K562 (cell line): ENCODE measurements around the gene SLC6A16. TPM values are rescaled to one million over a fixed set of nuclear protein-coding genes. Genes with fewer than 3 reads are reported as not detected.

ENCODE experiments used
- ATAC-seq: fragments of 200-7000 bp; cut with Tn5 transposase; 3 replicates; pipeline ENCODE4 v1.9.1; 2020; ENCODE audit warnings: moderate library complexity
- BruUV-seq: library from RNA; stranded (reverse); fragments of 400-500 nt; replicated peaks from 2 replicates; lab custom pipeline; 2021; lab: Mats Ljungman, UMichigan
- CTCF ChIA-PET: fragments of 300-600 bp; formaldehyde crosslinking; extraction: SDS; loops from one replicate; lab custom pipeline; 2021; ENCODE audit warnings: low intra/inter-chr PET ratio; lab: Yijun Ruan, JAX
- POLR2A ChIA-PET: fragments of 300-600, 350-650 bp; sonication (Branson Sonifier 250); formaldehyde crosslinking; extraction: SDS; loops from one replicate; lab custom pipeline; 2021; ENCODE audit warnings: antibody characterized with exemption, inconsistent platforms; lab: Yijun Ruan, JAX
- DNase-seq, 4 experiments: peaks; one replicate each; pipeline versions ENCODE4 v3.0.0 to v3.0.0-alpha.2; 2011 to 2018; ENCODE audit warnings: low spot score in 3 of 4, mixed read lengths in 3 of 4; ENCODE audit errors: extremely low read depth in 1 of 4
- FAIRE-seq: peaks from 2 replicates; lab custom pipeline; 2011; peaks lifted over from hg19 to GRCh38; lab: Jason Lieb, UNC
- H2AFZ ChIP-seq: 2 replicates; pipeline ENCODE4 v1.6.0; 2011; ENCODE audit warnings: low read depth, low read length, control low read depth, inconsistent platforms
- H3K27ac ChIP-seq: fragments of 200-600 bp; 3 replicates; pipeline ENCODE4 v1.8.0; 2011; ENCODE audit warnings: low read depth, mild to moderate bottlenecking, control low read depth, inconsistent platforms, low read length, moderate library complexity, mixed read lengths; ENCODE audit errors: extremely low read depth
- H3K27me3 ChIP-seq, 2 experiments: fragments of 300-600 bp in 1 of 2; 2 replicates in 1 of 2; 3 replicates in 1 of 2; pipeline versions ENCODE4 v1.6.0 to v1.8.0; 2011; ENCODE audit warnings: inconsistent platforms in 2 of 2, low read length in 2 of 2, mild to moderate bottlenecking in 1 of 2, mixed read lengths in 1 of 2, moderate library complexity in 1 of 2; ENCODE audit not compliant: control insufficient read depth in 2 of 2, insufficient read depth in 2 of 2
- H3K36me3 ChIP-seq: fragments of 300-600 bp; 3 replicates; pipeline ENCODE4 v1.8.0; 2011; ENCODE audit warnings: mild to moderate bottlenecking, low read length, inconsistent platforms; ENCODE audit not compliant: control insufficient read depth, insufficient read depth
- H3K4me1 ChIP-seq, 2 experiments: fragments of 200-600 bp in 1 of 2; replicated peaks in 1 of 2; 2 replicates in 1 of 2; 3 replicates in 1 of 2; pipeline versions ENCODE4 v1.5.1 to v1.8.0; 2011; ENCODE audit warnings: inconsistent platforms in 2 of 2, low read length in 2 of 2, mild to moderate bottlenecking in 1 of 2, mixed read lengths in 1 of 2, moderate library complexity in 1 of 2; ENCODE audit not compliant: control insufficient read depth in 2 of 2, insufficient read depth in 2 of 2
- H3K4me2 ChIP-seq: 2 replicates; pipeline ENCODE4 v1.6.1; 2011; ENCODE audit warnings: low read length, control low read depth, inconsistent platforms, mixed read lengths; ENCODE audit not compliant: insufficient read depth
- H3K4me3 ChIP-seq: fragments of 200-600 bp; sonication (generic), shearing (Covaris generic); 2 replicates; pipeline ENCODE4 v1.5.1; 2016; ENCODE audit warnings: control low read depth, inconsistent platforms
- H3K79me2 ChIP-seq: fragments of 200-600 bp; 3 replicates; pipeline ENCODE4 v1.8.0; 2011; ENCODE audit warnings: low read length, inconsistent platforms; ENCODE audit not compliant: control insufficient read depth, insufficient read depth
- H3K9ac ChIP-seq, 2 experiments: 2 replicates each; pipeline versions ENCODE4 v1.6.0 to v1.6.1; 2011; ENCODE audit warnings: low read depth in 2 of 2, low read length in 2 of 2, control low read depth in 1 of 2, inconsistent platforms in 1 of 2, mild to moderate bottlenecking in 1 of 2, mixed read lengths in 1 of 2; ENCODE audit not compliant: insufficient read depth in 1 of 2
- H3K9me1 ChIP-seq: one replicate; pipeline ENCODE4 v1.6.0; 2011; ENCODE audit warnings: inconsistent platforms, mild to moderate bottlenecking, low read length, moderate library complexity; ENCODE audit not compliant: control insufficient read depth, insufficient read depth
- H3K9me3 ChIP-seq: replicated peaks from 2 replicates; pipeline ENCODE4 v1.5.1; 2011; ENCODE audit warnings: low read depth, low read length, inconsistent platforms; ENCODE audit not compliant: control insufficient read depth, insufficient read depth
- H4K20me1 ChIP-seq: replicated peaks from 2 replicates; pipeline ENCODE4 v1.6.1; 2011; ENCODE audit warnings: low read length, inconsistent platforms, mixed read lengths; ENCODE audit not compliant: control insufficient read depth, insufficient read depth
- C11orf30 ChIP-seq: fragments of 450-650 bp; IDR thresholded peaks from 2 replicates; pipeline ENCODE4 v1.6.1; 2016; ENCODE audit warnings: low read depth, mild to moderate bottlenecking
- GABPB2 ChIP-seq: fragments of 250-450 bp; sonication (Bioruptor Pico); conservative IDR thresholded peaks from 2 replicates; pipeline ENCODE4 v1.5.1; 2021; ENCODE audit warnings: mild to moderate bottlenecking
- RAD21 ChIP-seq, 2 experiments: fragments of 250-450 bp in 1 of 2; fragments of 450-650 bp in 1 of 2; sonication (Bioruptor Pico) in 1 of 2; formaldehyde crosslinking in 1 of 2; IDR thresholded peaks in 1 of 2; conservative IDR thresholded peaks in 1 of 2; 2 replicates each; pipeline versions ENCODE4 v1.4.0 to v1.8.0; 2020 to 2022; ENCODE audit warnings: mild to moderate bottlenecking in 2 of 2, moderate library complexity in 1 of 2
- ZNF316 ChIP-seq: fragments of 450-650 bp; IDR thresholded peaks from 2 replicates; pipeline ENCODE4 v1.6.1; 2016
- ZNF384 ChIP-seq: IDR thresholded peaks from 2 replicates; pipeline ENCODE4 v1.6.1; 2012; ENCODE audit warnings: low read depth, low read length, improper control_type of control experiment
- ZNF561 ChIP-seq: fragments of 450-650 bp; formaldehyde crosslinking; conservative IDR thresholded peaks from 2 replicates; pipeline ENCODE4 v1.4.0; 2020; ENCODE audit warnings: mild to moderate bottlenecking, moderate library complexity
- ZNF589 ChIP-seq: fragments of 200-800 bp; sonication (Bioruptor generic); IDR thresholded peaks from 2 replicates; pipeline ENCODE4 v1.6.1; 2016; ENCODE audit warnings: low read depth, missing genetic modification characterization, missing compliant biosample characterization
- WGBS: fragments of 100-300 bp; shearing (Covaris generic); methylation state at CpG from one replicate; pipeline ENCODE4 v1.1.6; 2016; ENCODE audit warnings: low coverage, mixed read lengths; ENCODE audit not compliant: insufficient coverage; ENCODE audit errors: missing lambda C conversion rate; 5-methylcytosine and 5-hydroxymethylcytosine counted together
- in situ Hi-C: fragments of 300-500 bp; cut with MboI; formaldehyde crosslinking; loops from 4 replicates; pipeline ENCODE4 v1.15.0; 2018; ENCODE audit warnings: inconsistent platforms, mixed read lengths
- intact Hi-C: fragments of 100-400 bp; cut with micrococcal nuclease; formaldehyde crosslinking; loops from 2 replicates; pipeline ENCODE4 v1.14.2; 2022
- polyA plus RNA-seq, 8 experiments: library from polyadenylated mRNA; depleted of rRNA in 4 of 8; stranded (reverse) in 5 of 8; unstranded in 3 of 8; fragments of >200 nt; fragmentation: Nextera tagmentation in 2 of 8; fragmentation: Illumina TruSeq in 1 of 8; extraction: Ambion mirVana in 2 of 8; extraction: Trizol in 1 of 8; gene quantifications; 2 replicates each; pipeline versions ENCODE4 v1.2.1 to v1.2.3, GENCODE V29; 2011 to 2014; ENCODE audit warnings: inconsistent platforms in 1 of 8, missing spikeins in 1 of 8
- total RNA-seq, 7 experiments: library from RNA; depleted of rRNA in 6 of 7; stranded (reverse); fragments of >200 nt in 6 of 7; fragmentation: Illumina TruSeq in 2 of 7; extraction: Trizol in 2 of 7; gene quantifications; 2 replicates each; pipeline versions ENCODE4 v1.2.1 to v1.2.3, GENCODE V29; 2011 to 2021; ENCODE audit warnings: low replicate concordance in 1 of 7
- TF ChIP-seq, protein P1 (sequence below): sonication (generic); formaldehyde crosslinking; IDR thresholded peaks from 2 replicates; pipeline ENCODE4 v1.8.0; 2023; ENCODE audit warnings: mild to moderate bottlenecking, missing genetic modification reagents
- TF ChIP-seq, protein P2 (sequence below): sonication (generic); formaldehyde crosslinking; IDR thresholded peaks from 2 replicates; pipeline ENCODE4 v1.8.1; 2023; ENCODE audit warnings: mild to moderate bottlenecking, missing genetic modification reagents, moderate library complexity
- TF ChIP-seq, protein P3 (sequence below): fragments of 250-450 bp; sonication (Bioruptor Pico); IDR thresholded peaks from 2 replicates; pipeline ENCODE4 v1.5.0; 2021; ENCODE audit warnings: mild to moderate bottlenecking, borderline replicate concordance
- TF ChIP-seq, protein P4 (sequence below), 3 experiments: IDR thresholded peaks in 2 of 3; conservative IDR thresholded peaks in 1 of 3; 2 replicates each; pipeline ENCODE4 v1.5.1; 2011 to 2012; ENCODE audit warnings: low read length in 3 of 3, mild to moderate bottlenecking in 3 of 3, control low read depth in 2 of 3, improper control_type of control experiment in 1 of 3, inconsistent platforms in 1 of 3, low read depth in 1 of 3, mixed read lengths in 1 of 3, moderate library complexity in 1 of 3; ENCODE audit not compliant: insufficient read depth in 2 of 3

SLC6A16 gene
- total and polyA plus RNA-seq, 9 of the 15 experiments (the other 6 are each of a cell fraction or from before 2014, with no cell fraction given), result 0.05 to 0.95 (median 0.36) TPM

DNA sequence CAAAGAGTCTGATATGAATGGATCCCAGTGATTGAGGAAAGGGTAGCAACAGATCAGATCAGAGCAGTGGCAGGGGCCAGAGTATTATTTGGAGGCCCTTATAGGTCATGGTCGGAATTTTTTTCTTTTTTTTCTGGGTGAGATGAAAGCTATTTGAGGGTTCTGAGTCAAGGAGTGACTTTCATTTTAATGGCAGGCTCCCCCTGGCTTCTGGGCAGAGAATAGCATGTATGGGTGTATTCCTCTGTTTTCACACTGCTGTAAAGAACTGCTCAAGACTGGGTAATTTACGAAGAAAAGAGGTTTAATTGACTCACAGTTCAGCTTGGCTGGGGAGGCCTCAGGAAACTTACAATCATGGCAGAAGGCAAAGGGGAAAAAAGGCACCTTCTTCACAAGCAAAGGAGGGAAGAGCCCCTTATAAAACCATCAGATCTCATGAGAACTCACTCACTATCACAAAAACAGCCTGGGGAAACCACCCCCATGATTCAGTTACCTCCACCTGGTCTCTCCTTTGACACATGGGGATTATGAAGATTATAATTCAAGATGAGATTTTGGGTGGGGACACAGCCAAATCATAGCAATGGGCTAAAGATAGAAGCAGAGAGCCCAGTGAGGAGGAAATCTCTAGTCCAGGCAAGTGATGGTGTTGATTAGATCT, 3.0 kb upstream of the SLC6A16 start:
- H2AFZ ChIP-seq, result peak overlapping the region; percentile 21; the same call in 1 of the 2 replicates
- 5% methylated on average over 2 of the region's 2 CpGs for WGBS
- peaks cover 5 to 21% of the 10 kb centered on the region in 2 experiments; a peak in 4 of 5 replicates for H3K4me1 ChIP-seq
- FAIRE-seq (peak; percentile 85), ATAC-seq (peak; percentile 82), DNase-seq (peak; percentile 48 to 64 (median 56))
- in situ Hi-C loops (no loop called here), intact Hi-C loops (no loop called here)
- CTCF ChIA-PET, result interaction anchor here (0.5 kb wide), 1 partner anchor 125 kb away, joined by 3 read pairs; the partner anchor contains the start of gene ALDH16A1
- H3K27me3 ChIP-seq, result no peaks in the 10 kb centered on the region
- H3K27ac ChIP-seq, result no peak overlapping the region
- POLR2A ChIA-PET, result interaction anchor here (1.0 kb wide), 2 partner anchors 10 to 14 kb away, joined by 3 to 4 read pairs; no protein-coding TSS in a partner anchor
- 0 out of 3 replicates have a peak, but pooled peaks cover 3% of the 10 kb centered on the region for H3K36me3 ChIP-seq
- H3K79me2 ChIP-seq, result no peaks in the 10 kb centered on the region
- H3K9ac ChIP-seq, result no peak overlapping the region; a peak in 1 of 4 replicates
- no peaks in the 10 kb centered on the region for H3K9me1 ChIP-seq
- no peaks in the 10 kb centered on the region for H4K20me1 ChIP-seq
- H3K4me2 ChIP-seq, result no peak overlapping the region
- no TSS peak for BruUV-seq
- H3K4me3 ChIP-seq, result no peak overlapping the region
- H3K9me3 ChIP-seq, result no peaks in the 10 kb centered on the region
- TF ChIP-seq C11orf30 (no peak), ZNF384 (peak; percentile 67; the same call in 1 of the 2 replicates), GABPB2 (CRISPR knock-in tag) (no peak), ZNF589 (CRISPR knock-in tag) (no peak), ZNF561 (CRISPR knock-in tag) (no peak), ZNF316 (0 out of 2 replicates have a peak, but pooled peaks have one; percentile 2), RAD21 (CRISPR knock-in tag; conservative IDR thresholded peaks at IDR 0.05 in 1 of 2, IDR thresholded peaks at IDR 0.05 in 1 of 2) (peak in 1 of 2 experiments; percentile 54; a peak in 2 of 4 replicates)
- TF ChIP-seq, protein P1, sequence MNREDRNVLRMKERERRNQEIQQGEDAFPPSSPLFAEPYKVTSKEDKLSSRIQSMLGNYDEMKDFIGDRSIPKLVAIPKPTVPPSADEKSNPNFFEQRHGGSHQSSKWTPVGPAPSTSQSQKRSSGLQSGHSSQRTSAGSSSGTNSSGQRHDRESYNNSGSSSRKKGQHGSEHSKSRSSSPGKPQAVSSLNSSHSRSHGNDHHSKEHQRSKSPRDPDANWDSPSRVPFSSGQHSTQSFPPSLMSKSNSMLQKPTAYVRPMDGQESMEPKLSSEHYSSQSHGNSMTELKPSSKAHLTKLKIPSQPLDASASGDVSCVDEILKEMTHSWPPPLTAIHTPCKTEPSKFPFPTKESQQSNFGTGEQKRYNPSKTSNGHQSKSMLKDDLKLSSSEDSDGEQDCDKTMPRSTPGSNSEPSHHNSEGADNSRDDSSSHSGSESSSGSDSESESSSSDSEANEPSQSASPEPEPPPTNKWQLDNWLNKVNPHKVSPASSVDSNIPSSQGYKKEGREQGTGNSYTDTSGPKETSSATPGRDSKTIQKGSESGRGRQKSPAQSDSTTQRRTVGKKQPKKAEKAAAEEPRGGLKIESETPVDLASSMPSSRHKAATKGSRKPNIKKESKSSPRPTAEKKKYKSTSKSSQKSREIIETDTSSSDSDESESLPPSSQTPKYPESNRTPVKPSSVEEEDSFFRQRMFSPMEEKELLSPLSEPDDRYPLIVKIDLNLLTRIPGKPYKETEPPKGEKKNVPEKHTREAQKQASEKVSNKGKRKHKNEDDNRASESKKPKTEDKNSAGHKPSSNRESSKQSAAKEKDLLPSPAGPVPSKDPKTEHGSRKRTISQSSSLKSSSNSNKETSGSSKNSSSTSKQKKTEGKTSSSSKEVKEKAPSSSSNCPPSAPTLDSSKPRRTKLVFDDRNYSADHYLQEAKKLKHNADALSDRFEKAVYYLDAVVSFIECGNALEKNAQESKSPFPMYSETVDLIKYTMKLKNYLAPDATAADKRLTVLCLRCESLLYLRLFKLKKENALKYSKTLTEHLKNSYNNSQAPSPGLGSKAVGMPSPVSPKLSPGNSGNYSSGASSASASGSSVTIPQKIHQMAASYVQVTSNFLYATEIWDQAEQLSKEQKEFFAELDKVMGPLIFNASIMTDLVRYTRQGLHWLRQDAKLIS (CRISPR knock-in tag), result no peak
- TF ChIP-seq, protein P2, sequence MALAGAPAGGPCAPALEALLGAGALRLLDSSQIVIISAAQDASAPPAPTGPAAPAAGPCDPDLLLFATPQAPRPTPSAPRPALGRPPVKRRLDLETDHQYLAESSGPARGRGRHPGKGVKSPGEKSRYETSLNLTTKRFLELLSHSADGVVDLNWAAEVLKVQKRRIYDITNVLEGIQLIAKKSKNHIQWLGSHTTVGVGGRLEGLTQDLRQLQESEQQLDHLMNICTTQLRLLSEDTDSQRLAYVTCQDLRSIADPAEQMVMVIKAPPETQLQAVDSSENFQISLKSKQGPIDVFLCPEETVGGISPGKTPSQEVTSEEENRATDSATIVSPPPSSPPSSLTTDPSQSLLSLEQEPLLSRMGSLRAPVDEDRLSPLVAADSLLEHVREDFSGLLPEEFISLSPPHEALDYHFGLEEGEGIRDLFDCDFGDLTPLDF (CRISPR knock-in tag), result no peak
- TF ChIP-seq, protein P3, sequence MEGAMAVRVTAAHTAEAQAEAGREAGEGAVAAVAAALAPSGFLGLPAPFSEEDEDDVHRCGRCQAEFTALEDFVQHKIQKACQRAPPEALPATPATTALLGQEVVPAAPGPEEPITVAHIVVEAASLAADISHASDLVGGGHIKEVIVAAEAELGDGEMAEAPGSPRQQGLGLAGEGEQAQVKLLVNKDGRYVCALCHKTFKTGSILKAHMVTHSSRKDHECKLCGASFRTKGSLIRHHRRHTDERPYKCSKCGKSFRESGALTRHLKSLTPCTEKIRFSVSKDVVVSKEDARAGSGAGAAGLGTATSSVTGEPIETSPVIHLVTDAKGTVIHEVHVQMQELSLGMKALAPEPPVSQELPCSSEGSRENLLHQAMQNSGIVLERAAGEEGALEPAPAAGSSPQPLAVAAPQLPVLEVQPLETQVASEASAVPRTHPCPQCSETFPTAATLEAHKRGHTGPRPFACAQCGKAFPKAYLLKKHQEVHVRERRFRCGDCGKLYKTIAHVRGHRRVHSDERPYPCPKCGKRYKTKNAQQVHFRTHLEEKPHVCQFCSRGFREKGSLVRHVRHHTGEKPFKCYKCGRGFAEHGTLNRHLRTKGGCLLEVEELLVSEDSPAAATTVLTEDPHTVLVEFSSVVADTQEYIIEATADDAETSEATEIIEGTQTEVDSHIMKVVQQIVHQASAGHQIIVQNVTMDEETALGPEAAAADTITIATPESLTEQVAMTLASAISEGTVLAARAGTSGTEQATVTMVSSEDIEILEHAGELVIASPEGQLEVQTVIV (CRISPR knock-in tag), result no peak
- TF ChIP-seq, protein P4, sequence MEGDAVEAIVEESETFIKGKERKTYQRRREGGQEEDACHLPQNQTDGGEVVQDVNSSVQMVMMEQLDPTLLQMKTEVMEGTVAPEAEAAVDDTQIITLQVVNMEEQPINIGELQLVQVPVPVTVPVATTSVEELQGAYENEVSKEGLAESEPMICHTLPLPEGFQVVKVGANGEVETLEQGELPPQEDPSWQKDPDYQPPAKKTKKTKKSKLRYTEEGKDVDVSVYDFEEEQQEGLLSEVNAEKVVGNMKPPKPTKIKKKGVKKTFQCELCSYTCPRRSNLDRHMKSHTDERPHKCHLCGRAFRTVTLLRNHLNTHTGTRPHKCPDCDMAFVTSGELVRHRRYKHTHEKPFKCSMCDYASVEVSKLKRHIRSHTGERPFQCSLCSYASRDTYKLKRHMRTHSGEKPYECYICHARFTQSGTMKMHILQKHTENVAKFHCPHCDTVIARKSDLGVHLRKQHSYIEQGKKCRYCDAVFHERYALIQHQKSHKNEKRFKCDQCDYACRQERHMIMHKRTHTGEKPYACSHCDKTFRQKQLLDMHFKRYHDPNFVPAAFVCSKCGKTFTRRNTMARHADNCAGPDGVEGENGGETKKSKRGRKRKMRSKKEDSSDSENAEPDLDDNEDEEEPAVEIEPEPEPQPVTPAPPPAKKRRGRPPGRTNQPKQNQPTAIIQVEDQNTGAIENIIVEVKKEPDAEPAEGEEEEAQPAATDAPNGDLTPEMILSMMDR (IDR thresholded peaks at IDR 0.05 in 2 of 3, conservative IDR thresholded peaks at IDR 0.05 in 1 of 3; ENCODE audit: insufficient read depth in 2 of 3, low read depth in 1 of 3, low read length in 3 of 3), result peak; percentile 52 to 79 (median 72)
